Naive thymus-derived CD4-positive, alpha-beta T cell (primary cell): ENCODE data around the gene PLCL2. TPM values are rescaled to one million over a fixed set of nuclear protein-coding genes. Genes with fewer than 3 reads are reported as not detected.

ENCODE experiments used
- ATAC-seq: fragments of 150-1000 bp; cut with Tn5 transposase; 2 replicates; pipeline ENCODE4 v1.10.0; 2021; ENCODE audit warnings: mild to moderate bottlenecking, moderate library complexity
- CTCF ChIA-PET: fragments of 350-600 bp; sonication (Branson Sonifier 250); formaldehyde crosslinking; loops from one replicate; lab custom pipeline; 2021; ENCODE audit warnings: antibody characterized with exemption; lab: Charles Lee
- POLR2A ChIA-PET: fragments of 350-600 bp; sonication (Branson Sonifier 250); formaldehyde crosslinking; loops from one replicate; lab custom pipeline; 2021; ENCODE audit warnings: antibody characterized with exemption, inconsistent platforms; lab: Charles Lee
- DNase-seq, 9 donors: peaks; one replicate each; pipeline versions ENCODE4 v3.0.0 to v3.0.0-alpha.2; 2020 to 2022; ENCODE audit warnings: mixed read lengths in 1 of 9
- H3K27ac ChIP-seq: one replicate; pipeline ENCODE4 v1.7.0; 2013; ENCODE audit warnings: mild to moderate bottlenecking, low read depth, low read length, moderate library complexity
- H3K27me3 ChIP-seq, 2 donors: one replicate each; pipeline ENCODE4 v1.7.0; 2013; ENCODE audit warnings: low read length in 2 of 2, mild to moderate bottlenecking in 2 of 2, moderate library complexity in 2 of 2; ENCODE audit not compliant: control insufficient read depth in 2 of 2, insufficient read depth in 2 of 2
- H3K36me3 ChIP-seq, 3 experiments: 1 replicate in 2 of 3; 2 replicates in 1 of 3; pipeline ENCODE4 v1.7.0; 2013; ENCODE audit warnings: low read length in 3 of 3, mild to moderate bottlenecking in 3 of 3, moderate library complexity in 1 of 3; ENCODE audit not compliant: insufficient read depth in 3 of 3, control insufficient read depth in 2 of 3
- H3K4me1 ChIP-seq, 2 donors: one replicate each; pipeline ENCODE4 v1.7.0; 2013; ENCODE audit warnings: low read length in 2 of 2, mild to moderate bottlenecking in 2 of 2, moderate library complexity in 1 of 2; ENCODE audit not compliant: control insufficient read depth in 2 of 2, insufficient read depth in 2 of 2
- H3K4me3 ChIP-seq: 2 replicates; pipeline ENCODE4 v1.7.0; 2013; ENCODE audit warnings: mild to moderate bottlenecking, low read length
- H3K9me3 ChIP-seq, 3 experiments: 1 replicate in 2 of 3; 2 replicates in 1 of 3; pipeline ENCODE4 v1.7.0; 2013; ENCODE audit warnings: low read length in 3 of 3; ENCODE audit not compliant: control insufficient read depth in 2 of 3
- H3K27ac Mint-ChIP-seq, 9 donors: one replicate each; pipeline ENCODE4 v1.8.0; 2020 to 2022; ENCODE audit warnings: mixed read lengths in 9 of 9, mild to moderate bottlenecking in 8 of 9, moderate library complexity in 5 of 9, inconsistent platforms in 2 of 9
- H3K27me3 Mint-ChIP-seq, 5 donors: one replicate each; pipeline ENCODE4 v1.8.0; 2021 to 2022; ENCODE audit warnings: mixed read lengths in 5 of 5, mild to moderate bottlenecking in 1 of 5
- H3K36me3 Mint-ChIP-seq, 5 donors: one replicate each; pipeline ENCODE4 v1.8.0; 2020 to 2022; ENCODE audit warnings: mixed read lengths in 5 of 5, mild to moderate bottlenecking in 3 of 5, inconsistent platforms in 1 of 5
- H3K4me1 Mint-ChIP-seq, 7 donors: one replicate each; pipeline ENCODE4 v1.8.0; 2020 to 2022; ENCODE audit warnings: mixed read lengths in 7 of 7, mild to moderate bottlenecking in 3 of 7, inconsistent platforms in 1 of 7
- H3K4me3 Mint-ChIP-seq, 10 donors: one replicate each; pipeline ENCODE4 v1.8.0; 2020 to 2022; ENCODE audit warnings: mild to moderate bottlenecking in 10 of 10, mixed read lengths in 10 of 10, moderate library complexity in 6 of 10, inconsistent platforms in 2 of 10
- H3K9me3 Mint-ChIP-seq, 11 donors: one replicate each; pipeline ENCODE4 v1.8.0; 2020 to 2022; ENCODE audit warnings: mixed read lengths in 11 of 11, mild to moderate bottlenecking in 4 of 11, inconsistent platforms in 1 of 11, moderate library complexity in 1 of 11
- intact Hi-C, 2 donors: fragments of 100-400 bp; cut with micrococcal nuclease; formaldehyde crosslinking; loops; one replicate each; pipeline ENCODE4 v1.15.1; 2023
- polyA plus RNA-seq, 2 donors: library from polyadenylated mRNA; unstranded; fragments of 300-500 nt; fragmentation: Illumina TruSeq; gene quantifications; one replicate each; pipeline ENCODE4 v1.2.3, GENCODE V29; 2021
- total RNA-seq, 6 experiments: library from RNA in 5 of 6; stranded (reverse) in 5 of 6; gene quantifications; 1 replicate in 5 of 6; 2 replicates in 1 of 6; pipeline ENCODE4 v1.2.3 and lab custom pipeline; 2021 to 2026

Gene PLCL2
- total and polyA plus RNA-seq, 7 experiments from 2014 or later, result 48.9 to 90.8 (median 64.1) TPM

DNA sequence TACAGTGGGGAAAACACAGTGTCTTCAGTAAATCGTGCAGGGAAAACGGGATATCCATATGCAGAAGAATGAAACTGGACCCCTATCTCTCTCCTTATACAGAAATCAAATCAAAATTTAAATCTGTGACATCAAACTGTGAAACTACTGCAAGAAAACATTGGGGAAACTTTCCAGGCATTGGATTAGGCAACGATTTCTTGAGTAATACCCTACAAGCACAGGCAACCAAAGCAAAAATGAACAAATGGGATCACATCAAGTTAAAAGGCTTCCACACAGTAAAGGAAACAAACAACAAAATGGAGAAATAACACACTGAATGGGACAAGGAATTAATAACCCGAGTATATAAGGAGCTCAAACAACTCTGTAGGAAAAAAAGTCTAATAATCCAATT is 165.3 kb downstream of the PLCL2 start:
- CTCF ChIA-PET, result interaction anchor here (0.5 kb wide), 1 partner anchor 11 kb away, joined by 3 read pairs; no protein-coding TSS in a partner anchor
- ATAC-seq, result no peak
- no peak overlapping the region for H3K4me3 ChIP-seq
- POLR2A ChIA-PET, result interaction anchor here (0.7 kb wide), 1 partner anchor 198 kb away, joined by 7 read pairs; no protein-coding TSS in a partner anchor
- no peak for DNase-seq
- no peak overlapping the region for H3K4me3 Mint-ChIP-seq
- H3K9me3 ChIP-seq, result peaks cover 0 to 8% (median 6%) of the 10 kb centered on the region in 3 experiments
- H3K4me1 Mint-ChIP-seq, result peaks cover 8 to 39% (median 29%) of the 10 kb centered on the region in 7 donors
- intact Hi-C loops, result no loop called here
- H3K9me3 Mint-ChIP-seq, result peaks cover 10 to 63% (median 28%) of the 10 kb centered on the region in 11 donors
- H3K36me3 ChIP-seq, result peaks cover 4 to 54% (median 7%) of the 10 kb centered on the region in 3 experiments
- no peaks in the 10 kb centered on the region for H3K27me3 Mint-ChIP-seq
- H3K4me1 ChIP-seq, result peaks cover 0 to 3% of the 10 kb centered on the region in 2 donors
- H3K27ac ChIP-seq, result no peak overlapping the region
- H3K27ac Mint-ChIP-seq, result peak overlapping the region in 1 of 9 donors; percentile 32
- peaks cover 63 to 96% (median 91%) of the 10 kb centered on the region in 5 donors for H3K36me3 Mint-ChIP-seq
- H3K27me3 ChIP-seq, result no peaks in the 10 kb centered on the region

DNA sequence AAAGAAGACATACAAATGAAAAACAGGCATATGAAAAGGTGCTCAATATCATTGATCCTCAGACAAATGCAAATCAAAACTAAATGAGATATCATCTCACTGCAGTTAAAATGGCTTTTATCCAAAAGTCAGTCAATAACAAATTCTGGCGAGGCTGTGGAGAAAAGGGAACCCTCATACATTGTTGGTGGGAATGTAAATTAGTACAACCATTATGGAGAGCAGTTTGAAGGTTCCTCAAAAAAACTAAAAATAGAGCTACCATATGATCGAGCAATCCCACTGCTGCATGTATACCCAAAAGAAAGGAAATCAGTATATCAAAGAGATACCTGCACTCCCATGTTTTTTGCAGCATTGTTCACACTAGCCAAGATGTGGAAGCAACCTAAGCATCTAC is 165.8 kb downstream of the PLCL2 start:
- DNase-seq (no peak), ATAC-seq (no peak)
- ChIA-PET CTCF (interaction anchor here (0.5 kb wide), 1 partner anchor 12 kb away, joined by 3 read pairs; no protein-coding TSS in a partner anchor), POLR2A (no interaction called here)
- H3K4me3 ChIP-seq, result no peak overlapping the region
- H3K27me3 Mint-ChIP-seq, result no peaks in the 10 kb centered on the region
- peaks cover 10 to 63% (median 26%) of the 10 kb centered on the region in 11 donors for H3K9me3 Mint-ChIP-seq
- no peak overlapping the region for H3K27ac ChIP-seq
- peaks cover 4 to 52% (median 7%) of the 10 kb centered on the region in 3 experiments for H3K36me3 ChIP-seq
- intact Hi-C loops, result no loop called here
- peak overlapping the region in 1 of 9 donors; percentile 32 for H3K27ac Mint-ChIP-seq
- peaks cover 0 to 3% of the 10 kb centered on the region in 2 donors for H3K4me1 ChIP-seq
- peaks cover 59 to 91% (median 88%) of the 10 kb centered on the region in 5 donors for H3K36me3 Mint-ChIP-seq
- H3K4me3 Mint-ChIP-seq, result no peak overlapping the region
- peaks cover 12 to 40% (median 26%) of the 10 kb centered on the region in 7 donors for H3K4me1 Mint-ChIP-seq
- peaks cover 0 to 8% (median 6%) of the 10 kb centered on the region in 3 experiments for H3K9me3 ChIP-seq
- no peaks in the 10 kb centered on the region for H3K27me3 ChIP-seq

DNA sequence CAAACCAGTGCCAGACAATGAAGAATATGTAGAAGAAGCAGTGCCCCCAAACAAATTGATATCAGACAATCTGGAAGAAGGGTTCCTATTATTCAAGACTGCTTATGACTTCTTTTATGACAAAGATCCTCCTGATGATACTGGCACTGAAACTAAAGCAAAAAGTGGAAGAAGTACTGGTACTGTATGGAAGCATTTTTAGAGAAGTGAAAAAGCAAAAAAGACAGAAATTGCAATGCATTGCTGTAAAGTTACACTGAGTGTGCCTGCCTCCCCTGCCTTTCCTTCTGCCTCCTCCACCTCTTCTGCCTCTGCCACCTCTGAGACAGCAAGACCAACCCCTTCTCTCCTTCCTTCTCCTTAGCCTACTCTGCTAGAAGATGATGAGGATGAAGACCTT is 167.6 kb downstream of the PLCL2 start:
- H3K4me3 Mint-ChIP-seq, result no peak overlapping the region
- CTCF ChIA-PET, result no interaction called here
- peaks cover 10 to 57% (median 26%) of the 10 kb centered on the region in 11 donors for H3K9me3 Mint-ChIP-seq

DNA sequence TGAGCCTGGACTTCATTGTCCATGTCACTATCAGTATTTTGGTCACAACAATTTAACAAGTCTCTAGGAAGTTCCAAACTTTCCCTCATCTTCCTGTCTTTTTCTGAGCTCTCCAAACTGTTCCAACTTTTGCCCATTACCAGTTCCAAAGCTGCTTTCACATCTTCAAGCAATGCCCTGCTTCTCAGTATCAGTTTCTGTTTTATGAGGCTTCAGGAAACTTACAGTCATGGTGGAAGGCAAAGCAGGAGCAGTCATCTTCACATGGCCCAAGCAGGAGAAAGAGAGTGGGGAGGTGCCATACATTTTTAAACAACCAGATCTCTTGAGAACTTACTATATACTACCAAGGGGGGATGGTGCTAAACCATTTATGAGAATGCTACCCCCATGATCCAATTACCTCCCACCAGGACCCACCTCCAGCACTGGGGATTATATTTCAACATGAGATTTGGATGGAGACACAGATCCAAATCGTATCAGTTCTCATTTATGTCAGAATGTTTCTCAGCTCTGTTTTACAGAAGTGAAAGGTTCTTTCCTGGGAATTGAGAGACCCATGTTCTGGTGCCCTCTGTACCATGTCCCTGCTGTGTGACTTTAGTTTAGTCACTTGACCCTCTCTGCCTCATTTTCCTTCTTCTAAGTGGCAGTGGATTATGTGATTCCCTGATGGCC is 169.7 kb downstream of the PLCL2 start:
- Histone ChIP-seq H3K27me3 (no peaks in the 10 kb centered on the region), H3K9me3 (peaks cover 0 to 8% (median 0%) of the 10 kb centered on the region in 3 experiments), H3K36me3 (peaks cover 0 to 25% (median 7%) of the 10 kb centered on the region in 3 experiments), H3K4me3 (no peak overlapping the region), H3K27ac (no peak overlapping the region), H3K4me1 (peaks cover 0 to 3% of the 10 kb centered on the region in 2 donors)
- Mint-ChIP-seq H3K27ac (peak overlapping the region in 4 of 9 donors; percentile 9 to 53 (median 18)), H3K9me3 (peaks cover 8 to 44% (median 22%) of the 10 kb centered on the region in 11 donors), H3K4me1 (peaks cover 17 to 44% (median 22%) of the 10 kb centered on the region in 7 donors), H3K36me3 (peaks cover 43 to 81% (median 78%) of the 10 kb centered on the region in 5 donors), H3K4me3 (no peak overlapping the region), H3K27me3 (no peaks in the 10 kb centered on the region)
- no peak for DNase-seq
- POLR2A ChIA-PET, result no interaction called here
- CTCF ChIA-PET, result no interaction called here
- intact Hi-C loops, result no loop called here
- no peak for ATAC-seq

More for the DNA sequence above, 167.6 kb downstream of the PLCL2 start:
- DNase-seq (no peak), ATAC-seq (peak; percentile 64)
- peaks cover 45 to 86% (median 81%) of the 10 kb centered on the region in 5 donors for H3K36me3 Mint-ChIP-seq
- Histone ChIP-seq H3K9me3 (peaks cover 0 to 8% (median 6%) of the 10 kb centered on the region in 3 experiments), H3K27ac (no peak overlapping the region), H3K4me3 (no peak overlapping the region), H3K36me3 (peaks cover 4 to 43% (median 7%) of the 10 kb centered on the region in 3 experiments), H3K27me3 (no peaks in the 10 kb centered on the region), H3K4me1 (peaks cover 0 to 3% of the 10 kb centered on the region in 2 donors)
- POLR2A ChIA-PET, result no interaction called here
- no peaks in the 10 kb centered on the region for H3K27me3 Mint-ChIP-seq
- intact Hi-C loops, result no loop called here
- H3K27ac Mint-ChIP-seq, result peak overlapping the region in 1 of 9 donors; percentile 31
- H3K4me1 Mint-ChIP-seq, result peaks cover 15 to 36% (median 22%) of the 10 kb centered on the region in 7 donors

DNA sequence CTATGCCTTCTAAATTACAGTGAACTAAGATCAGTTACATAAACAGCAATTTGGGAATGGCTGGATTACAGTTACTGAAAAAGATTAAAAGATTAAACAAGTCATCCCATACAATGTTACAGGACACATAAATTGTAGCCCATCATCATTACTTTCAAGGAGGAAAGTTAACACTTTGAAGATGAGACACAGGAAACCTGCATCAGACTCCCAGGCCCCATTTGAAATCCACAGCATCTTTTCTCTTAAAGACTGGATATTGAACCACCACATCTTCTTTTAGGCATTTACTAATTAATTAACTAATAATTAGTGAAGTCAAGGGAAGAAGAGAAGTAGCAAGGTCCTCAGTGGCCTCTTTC is 170.2 kb downstream of the PLCL2 start:
- H3K4me3 Mint-ChIP-seq, result no peak overlapping the region
- intact Hi-C loops, result no loop called here
- H3K4me3 ChIP-seq, result no peak overlapping the region
- ATAC-seq (no peak), DNase-seq (no peak)
- H3K36me3 Mint-ChIP-seq, result peaks cover 39 to 81% (median 77%) of the 10 kb centered on the region in 5 donors
- no peak overlapping the region for H3K27ac ChIP-seq
- H3K9me3 Mint-ChIP-seq, result peaks cover 4 to 40% (median 21%) of the 10 kb centered on the region in 11 donors
- H3K27ac Mint-ChIP-seq, result peak overlapping the region in 5 of 9 donors; percentile 9 to 53 (median 22)
- CTCF ChIA-PET, result no interaction called here
- H3K27me3 ChIP-seq, result no peaks in the 10 kb centered on the region
- POLR2A ChIA-PET, result no interaction called here
- peaks cover 0 to 25% (median 7%) of the 10 kb centered on the region in 3 experiments for H3K36me3 ChIP-seq
- H3K4me1 Mint-ChIP-seq, result peaks cover 18 to 47% (median 25%) of the 10 kb centered on the region in 7 donors
- H3K4me1 ChIP-seq, result peaks cover 0 to 3% of the 10 kb centered on the region in 2 donors
- H3K9me3 ChIP-seq, result peaks cover 0 to 8% (median 0%) of the 10 kb centered on the region in 3 experiments
- H3K27me3 Mint-ChIP-seq, result no peaks in the 10 kb centered on the region

DNA sequence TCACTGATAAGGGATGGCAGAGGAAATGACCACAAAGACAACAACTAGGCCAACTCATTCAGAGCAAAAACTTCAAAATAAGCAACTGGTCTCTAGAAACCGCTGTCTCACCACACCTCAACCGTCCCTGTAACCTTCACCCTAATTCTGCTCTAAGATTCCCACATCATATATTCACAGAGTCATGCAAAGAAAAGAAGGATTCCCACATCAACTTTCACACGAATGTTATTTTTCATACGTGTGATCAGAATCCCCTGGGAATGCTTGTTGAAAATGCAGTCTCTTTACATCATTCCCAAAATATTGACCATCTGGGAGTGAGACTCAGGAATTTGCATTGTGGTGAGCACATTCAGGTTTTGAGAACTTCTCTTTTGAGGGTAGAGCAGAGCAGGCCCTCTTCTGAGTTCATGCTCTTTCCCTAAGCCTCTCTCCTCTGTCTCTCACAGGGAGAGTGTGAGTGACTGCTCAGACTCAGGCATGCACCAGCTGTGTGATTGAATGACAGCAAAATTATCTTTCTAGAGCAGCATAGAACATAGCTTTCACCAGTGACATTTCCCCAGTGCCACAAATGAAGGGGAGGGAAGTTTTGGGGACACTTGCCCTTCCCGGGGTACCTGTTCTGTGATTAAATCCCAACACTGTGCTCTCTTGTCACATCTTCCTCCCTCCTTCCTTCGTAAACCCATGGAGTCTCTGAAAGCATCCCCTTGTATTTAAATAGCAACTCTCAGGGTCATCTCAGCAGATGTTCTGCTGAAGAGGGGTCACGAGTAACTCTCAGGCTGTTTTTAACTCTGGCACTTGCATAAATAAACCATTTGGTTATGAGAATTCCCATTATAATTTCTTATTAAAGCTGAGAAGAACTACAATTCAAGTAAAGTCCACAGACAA is 170.9 kb downstream of the PLCL2 start:
- Mint-ChIP-seq H3K9me3 (peaks cover 0 to 37% (median 18%) of the 10 kb centered on the region in 11 donors), H3K4me3 (no peak overlapping the region), H3K4me1 (peaks cover 19 to 43% (median 22%) of the 10 kb centered on the region in 7 donors), H3K27ac (peak overlapping the region in 2 of 9 donors; percentile 37 to 62), H3K36me3 (peaks cover 32 to 79% (median 75%) of the 10 kb centered on the region in 5 donors), H3K27me3 (no peaks in the 10 kb centered on the region)
- ATAC-seq (no peak), DNase-seq (no peak)
- intact Hi-C loops, result no loop called here
- Histone ChIP-seq H3K27me3 (no peaks in the 10 kb centered on the region), H3K4me1 (peaks cover 0 to 3% of the 10 kb centered on the region in 2 donors), H3K36me3 (peaks cover 0 to 25% (median 7%) of the 10 kb centered on the region in 3 experiments), H3K4me3 (no peak overlapping the region), H3K27ac (no peak overlapping the region), H3K9me3 (peaks cover 0 to 8% (median 0%) of the 10 kb centered on the region in 3 experiments)
- CTCF ChIA-PET, result interaction anchor here (0.6 kb wide), 1 partner anchor 227 kb away, joined by 3 read pairs; no protein-coding TSS in a partner anchor
- POLR2A ChIA-PET, result no interaction called here
